ENCODE results near the gene PRPH. TPM values are rescaled to one million over a fixed set of nuclear protein-coding genes. Genes with fewer than 3 reads are reported as not detected.

PRPH gene
- total RNA-seq, 6 experiments from 2014 or later = not detected

DNA sequence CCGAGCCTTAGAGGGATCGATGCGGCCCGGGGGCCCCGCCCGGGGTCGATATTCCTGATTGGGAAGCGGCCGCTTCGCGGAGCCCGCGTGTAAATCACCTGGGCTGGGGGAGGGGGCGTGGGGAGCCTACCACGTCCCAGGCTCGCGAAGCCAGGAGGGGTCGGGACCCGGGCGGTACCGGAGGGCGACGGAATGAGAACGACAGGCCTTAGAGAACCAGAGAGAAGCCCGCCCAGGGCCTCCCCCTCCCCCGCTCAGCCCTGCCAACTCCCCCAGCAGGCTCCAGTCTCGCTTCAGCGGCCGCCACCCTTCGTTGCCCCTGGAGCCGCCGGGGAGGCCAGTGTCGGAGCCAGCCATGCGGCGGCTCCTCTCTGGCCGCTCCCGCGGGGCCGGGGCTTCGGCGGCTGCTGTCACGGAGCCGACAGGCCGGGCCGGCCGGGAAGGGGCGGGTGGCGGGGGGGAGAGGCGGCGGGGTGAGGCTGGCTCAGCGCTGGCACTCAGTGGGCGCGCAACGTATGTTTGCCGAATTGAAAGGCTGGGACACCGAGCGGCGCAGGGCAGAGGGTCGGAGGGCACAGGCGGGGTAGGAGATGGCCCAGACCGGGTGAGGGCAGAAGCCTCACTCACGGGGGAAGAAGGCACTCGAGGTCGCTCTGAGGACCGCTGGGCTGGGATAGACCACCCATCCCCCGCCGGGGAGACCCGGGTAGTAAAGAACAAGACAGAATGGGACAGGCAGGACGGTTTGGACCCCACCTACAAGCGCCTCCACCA lies 50.3 kb downstream of the PRPH start:
- Mint-ChIP-seq H3K27me3 (ENCODE audit: insufficient read depth) (peaks cover 30% of the 10 kb centered on the region), H3K4me3 (peak overlapping the region; percentile 78), H3K27ac (no peak overlapping the region), H3K9me3 (no peaks in the 10 kb centered on the region), H3K4me1 (ENCODE audit: low read depth) (peaks cover 36% of the 10 kb centered on the region), H3K36me3 (ENCODE audit: low read depth) (no peaks in the 10 kb centered on the region)
- no peak for DNase-seq
- TF ChIP-seq CTCF (IDR thresholded peaks at IDR 0.05) = no peak

GRCh38 chr12:49345825-49346658 lies 51.1 kb downstream of the PRPH start:
- no peak for TF ChIP-seq CTCF (IDR thresholded peaks at IDR 0.05)
- Mint-ChIP-seq H3K4me3 (peak overlapping the region; percentile 78), H3K27ac (no peak overlapping the region), H3K4me1 (ENCODE audit: low read depth) (peaks cover 36% of the 10 kb centered on the region), H3K36me3 (ENCODE audit: low read depth) (no peaks in the 10 kb centered on the region), H3K9me3 (no peaks in the 10 kb centered on the region), H3K27me3 (ENCODE audit: insufficient read depth) (peaks cover 23% of the 10 kb centered on the region; the same call in 1 of the 2 replicates)
- DNase-seq = no peak

GRCh38 chr12:49346659-49347310 lies 51.8 kb downstream of the PRPH start, which contains the start of gene DNAJC22:
Gene DNAJC22, plus strand, starts transcription at chr12:49346888. Its CDS starts 1,985 bp downstream, at chr12:49348873.
- H3K4me3 Mint-ChIP-seq = peak within 1 kb of the TSS; percentile 78
- no peak for TF ChIP-seq CTCF (IDR thresholded peaks at IDR 0.05)
- no peaks in the 10 kb centered on the region for H3K9me3 Mint-ChIP-seq
- peaks cover 36% of the 10 kb centered on the region for H3K4me1 Mint-ChIP-seq (ENCODE audit: low read depth)
- peaks cover 16% of the 10 kb centered on the region; the same call in 1 of the 2 replicates for H3K27me3 Mint-ChIP-seq (ENCODE audit: insufficient read depth)
- H3K36me3 Mint-ChIP-seq (ENCODE audit: low read depth) = no peaks in the 10 kb centered on the region
- DNase-seq = no peak
- H3K27ac Mint-ChIP-seq = no peak within 1 kb of the TSS

DNA sequence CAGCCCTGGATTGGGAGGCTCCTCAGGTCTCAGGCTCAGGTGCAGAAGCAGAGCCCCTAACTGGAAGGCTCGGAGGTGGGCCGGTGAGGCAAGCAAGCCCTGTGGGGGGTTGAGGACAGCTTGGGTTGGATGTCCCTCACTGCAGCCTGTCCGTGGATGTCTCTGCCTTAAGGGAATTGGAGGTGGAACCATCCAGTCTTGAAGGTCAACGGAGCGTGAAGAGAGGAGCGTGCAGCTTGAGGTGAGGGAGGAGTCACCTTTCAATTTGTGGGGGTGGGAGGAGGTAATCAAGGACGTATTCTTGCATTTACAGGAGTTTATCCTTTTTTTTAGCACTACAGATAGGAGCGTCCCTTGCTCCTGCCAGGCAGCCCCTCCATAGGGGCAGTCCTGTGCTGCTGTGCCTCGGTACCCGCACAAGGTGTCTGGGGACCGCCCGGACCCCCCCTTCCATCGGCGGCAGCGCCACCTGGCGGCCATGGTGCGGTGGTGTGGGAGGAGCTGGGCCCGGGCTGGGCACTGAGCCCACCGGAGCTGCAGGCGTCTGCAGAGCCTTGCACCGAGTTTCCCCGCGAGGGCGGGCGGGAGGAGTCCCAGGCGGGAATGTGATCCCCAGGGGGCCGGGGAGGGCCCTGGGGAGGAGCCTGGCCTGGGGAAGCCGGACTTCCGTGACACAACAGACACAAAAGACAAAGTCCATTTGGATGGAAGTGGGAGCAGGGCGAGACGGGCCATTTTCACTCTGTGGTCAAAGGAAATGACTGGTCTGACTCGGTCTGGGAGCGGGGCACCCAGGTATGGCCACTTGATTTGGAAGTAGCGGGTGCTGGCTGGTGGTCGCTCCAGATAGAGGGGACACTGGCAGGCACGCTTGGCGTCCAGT lies 52.6 kb downstream of the PRPH start:
- Mint-ChIP-seq H3K9me3 (no peaks in the 10 kb centered on the region), H3K27me3 (ENCODE audit: insufficient read depth) (peaks cover 15% of the 10 kb centered on the region; the same call in 1 of the 2 replicates), H3K27ac (peak overlapping the region; percentile 46; the same call in 1 of the 2 replicates), H3K4me3 (peak overlapping the region; percentile 78), H3K4me1 (ENCODE audit: low read depth) (peaks cover 34% of the 10 kb centered on the region), H3K36me3 (ENCODE audit: low read depth) (no peaks in the 10 kb centered on the region)
- peak; percentile 99 for TF ChIP-seq CTCF (IDR thresholded peaks at IDR 0.05)
- DNase-seq = peak; percentile 46

Other genes starting within 250 kb of the PRPH start
- 10 to 100 TPM; 43.9 to 66.6 (median 48.4) TPM for gene KMT2D, start 234.4 kb upstream of the PRPH start, total RNA-seq (2021; fragmentation: NEBNext Ultra II Directional; extraction: Animal tissue kit (Norgen Biotek cat#: 25700))
- 1 to 10 TPM in 1 of 6 experiments, under 1 TPM in 5; 0.60 to 1.6 (median 0.86) TPM for gene RHEBL1, start 225.2 kb upstream of the PRPH start, total RNA-seq (2021; fragmentation: NEBNext Ultra II Directional; extraction: Animal tissue kit (Norgen Biotek cat#: 25700))
- under 1 TPM in 1 of 6 experiments, not detected in 5; 0.07 TPM for gene DHH, start 200.3 kb upstream of the PRPH start, total RNA-seq (2021; fragmentation: NEBNext Ultra II Directional; extraction: Animal tissue kit (Norgen Biotek cat#: 25700))
- 10 to 100 TPM; 23.0 to 31.0 (median 26.2) TPM for gene LMBR1L, start 184.3 kb upstream of the PRPH start, total RNA-seq (2021; fragmentation: NEBNext Ultra II Directional; extraction: Animal tissue kit (Norgen Biotek cat#: 25700))
- 1,000 to 10,000 TPM; 1,208 to 2,585 (median 2,279) TPM for gene TUBA1B, start 163.8 kb upstream of the PRPH start, total RNA-seq (2021; fragmentation: NEBNext Ultra II Directional; extraction: Animal tissue kit (Norgen Biotek cat#: 25700))
- 100 to 1,000 TPM; 227 to 300 (median 257) TPM for gene TUBA1A, start 106.1 kb upstream of the PRPH start, total RNA-seq (2021; fragmentation: NEBNext Ultra II Directional; extraction: Animal tissue kit (Norgen Biotek cat#: 25700))
- gene TUBA1C, start 30.1 kb upstream of the PRPH start, total RNA-seq (2021; fragmentation: NEBNext Ultra II Directional; extraction: Animal tissue kit (Norgen Biotek cat#: 25700)) = 1,000 to 10,000 TPM in 3 of 6 experiments, 100 to 1,000 TPM in 3; 571 to 1,139 (median 936) TPM
- gene TROAP, start 28.1 kb downstream of the PRPH start, total RNA-seq (2021; fragmentation: NEBNext Ultra II Directional; extraction: Animal tissue kit (Norgen Biotek cat#: 25700)) = 10 to 100 TPM; 14.1 to 37.4 (median 34.5) TPM
- gene C1QL4, start 42.0 kb downstream of the PRPH start, total RNA-seq (2021; fragmentation: NEBNext Ultra II Directional; extraction: Animal tissue kit (Norgen Biotek cat#: 25700)) = under 1 TPM in 5 of 6 experiments, not detected in 1; 0.14 to 0.48 (median 0.28) TPM
- gene DNAJC22, start 51.7 kb downstream of the PRPH start, total RNA-seq (2021; fragmentation: NEBNext Ultra II Directional; extraction: Animal tissue kit (Norgen Biotek cat#: 25700)) = 1 to 10 TPM in 4 of 6 experiments, under 1 TPM in 2; 0.38 to 4.1 (median 2.6) TPM
- 10 to 100 TPM; 33.4 to 64.4 (median 50.9) TPM for gene SPATS2, start 72.3 kb downstream of the PRPH start, total RNA-seq (2021; fragmentation: NEBNext Ultra II Directional; extraction: Animal tissue kit (Norgen Biotek cat#: 25700))
- under 1 TPM in 2 of 6 experiments, not detected in 4; 0.05 to 0.10 TPM for gene KCNH3, start 243.9 kb downstream of the PRPH start, total RNA-seq (2021; fragmentation: NEBNext Ultra II Directional; extraction: Animal tissue kit (Norgen Biotek cat#: 25700))